NB4 (cell line): Measurements from ENCODE around the gene KIR3DL3.
A peak's percentile ranks its signal among the peaks of the same experiment; 100 is the strongest.
"Not testable (repeated sequence)": the region's sequence is repeated elsewhere in the genome, so short reads cannot be mapped to it uniquely, and the experiment has no call there.

Experiments used
- DNase-seq: peaks from one replicate; pipeline ENCODE4 v3.0.0; 2010; ENCODE audit warnings: low read depth
- H3K4me3 ChIP-seq: one replicate; pipeline ENCODE4 v1.5.1; 2011; ENCODE audit warnings: mild to moderate bottlenecking, low read depth, low read length, moderate library complexity
- CTCF ChIP-seq: IDR thresholded peaks from one replicate; pipeline ENCODE4 v1.5.1; 2012; ENCODE audit warnings: low read depth, low read length
- MAX ChIP-seq: IDR thresholded peaks from 2 replicates; pipeline ENCODE4 v1.6.1; 2011; ENCODE audit warnings: low read depth, low read length
- MYC ChIP-seq: IDR thresholded peaks from 2 replicates; pipeline ENCODE4 v1.6.1; 2011; ENCODE audit warnings: low read depth, low read length
- POLR2A ChIP-seq: IDR thresholded peaks from 2 replicates; pipeline ENCODE4 v1.6.1; 2011; ENCODE audit warnings: mild to moderate bottlenecking; ENCODE audit not compliant: insufficient read length; ENCODE audit errors: extremely low read depth

KIR3DL3 gene

GRCh38 chr19:54738715-54739114 lies 14.5 kb downstream of the KIR3DL3 start:
- no peak for TF ChIP-seq MYC
- DNase-seq = no peak

GRCh38 chr19:54739587-54740497 lies 15.6 kb downstream of the KIR3DL3 start:
- no peak for DNase-seq
- no peak for TF ChIP-seq CTCF
- no peak for TF ChIP-seq MAX
- no peak for TF ChIP-seq MYC
- TF ChIP-seq POLR2A = no peak
- H3K4me3 ChIP-seq = no peak overlapping the region

More at GRCh38 chr19:54738715-54739114, 14.5 kb downstream of the KIR3DL3 start:
- no peak overlapping the region for H3K4me3 ChIP-seq

GRCh38 chr19:54741950-54742349 lies 17.7 kb downstream of the KIR3DL3 start:
- DNase-seq = peak; percentile 4
- not testable (repeated sequence) for H3K4me3 ChIP-seq

GRCh38 chr19:54744080-54744479 lies 19.8 kb downstream of the KIR3DL3 start:
- not testable (repeated sequence) for DNase-seq, H3K4me3 ChIP-seq

- H3K4me3 ChIP-seq = not testable (repeated sequence)
- DNase-seq = peak; percentile 87
Observed at GRCh38 chr19:54747614-54748322, 23.5 kb downstream of the KIR3DL3 start.

- DNase-seq = not testable (repeated sequence)
Observed at GRCh38 chr19:54750276-54750675, 26.0 kb downstream of the KIR3DL3 start.

GRCh38 chr19:54756204-54757110 lies 32.2 kb downstream of the KIR3DL3 start:
- DNase-seq, H3K4me3 ChIP-seq: not testable (repeated sequence)

More at GRCh38 chr19:54750276-54750675, 26.0 kb downstream of the KIR3DL3 start:
- H3K4me3 ChIP-seq = not testable (repeated sequence)

GRCh38 chr19:54758577-54758976 lies 34.3 kb downstream of the KIR3DL3 start:
- H3K4me3 ChIP-seq = not testable (repeated sequence)
- DNase-seq = peak; percentile 8

- H3K4me3 ChIP-seq = not testable (repeated sequence)
- DNase-seq = peak; percentile 82
Observed at GRCh38 chr19:54764219-54764618, 40.0 kb downstream of the KIR3DL3 start.

GRCh38 chr19:54766464-54766863 lies 42.2 kb downstream of the KIR3DL3 start:
- not testable (repeated sequence) for H3K4me3 ChIP-seq, DNase-seq

GRCh38 chr19:54769646-54770045 lies 45.4 kb downstream of the KIR3DL3 start, which contains the start of gene KIR2DL1:
KIR2DL1 (plus strand) TSS chr19:54769793; CDS start chr19:54769851, 58 bp downstream.
- not testable (repeated sequence) for DNase-seq, H3K4me3 ChIP-seq

GRCh38 chr19:54770511-54770910 lies 46.3 kb downstream of the KIR3DL3 start:
- not testable (repeated sequence) for DNase-seq, H3K4me3 ChIP-seq

GRCh38 chr19:54771018-54771960 lies 47.0 kb downstream of the KIR3DL3 start:
- DNase-seq, H3K4me3 ChIP-seq: not testable (repeated sequence)

- DNase-seq = not testable (repeated sequence)
Observed at GRCh38 chr19:54772666-54773065, 48.4 kb downstream of the KIR3DL3 start.

GRCh38 chr19:54775095-54775815 lies 51.0 kb downstream of the KIR3DL3 start:
- H3K4me3 ChIP-seq, DNase-seq: not testable (repeated sequence)

More at GRCh38 chr19:54772666-54773065, 48.4 kb downstream of the KIR3DL3 start:
- not testable (repeated sequence) for H3K4me3 ChIP-seq
